HK-2 (cell line): ENCODE measurements around the gene CPLX4.
A peak's percentile ranks its signal among the peaks of the same experiment; 100 is the strongest.

Source experiments
- DNase-seq: peaks from one replicate; pipeline ENCODE4 v3.0.0-alpha.2; 2018; ENCODE audit not compliant: unreplicated experiment

The CPLX4 gene

DNA sequence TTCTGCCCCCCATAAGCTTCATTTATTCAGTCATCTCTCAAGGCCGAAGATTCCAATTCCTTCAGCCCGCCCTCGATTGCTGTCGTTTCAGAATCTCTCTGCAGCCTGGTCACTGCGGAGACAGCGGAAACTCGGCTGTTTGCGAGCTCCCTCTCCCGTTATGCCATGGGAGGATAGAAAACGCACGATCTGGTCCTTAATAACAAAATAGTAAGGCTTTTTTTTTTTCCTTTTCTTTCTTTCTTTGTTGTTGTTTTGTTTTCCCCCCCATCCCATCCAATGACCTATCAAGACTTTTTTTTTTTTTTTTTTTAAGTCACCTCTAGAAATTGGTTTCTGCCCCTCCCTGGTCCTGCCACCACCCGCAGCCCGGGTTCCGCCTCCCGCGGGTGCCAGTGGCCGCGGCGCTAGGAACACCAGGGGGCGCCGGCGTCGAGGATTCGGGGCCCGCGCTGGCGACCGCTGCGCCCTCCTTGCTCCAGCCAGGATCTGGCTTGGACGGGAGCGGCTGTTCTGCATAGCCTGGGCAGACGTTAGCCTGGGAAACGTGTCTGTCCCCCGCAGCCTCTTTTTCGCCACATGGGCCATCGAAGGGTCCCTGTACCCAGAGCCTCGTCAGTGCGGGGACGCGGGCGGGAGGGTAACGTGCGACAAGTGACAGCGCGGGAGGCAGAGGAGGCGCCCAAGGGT, 10.1 kb downstream of the CPLX4 start:
- peak; percentile 60 for DNase-seq

GRCh38 chr18:59306640-59307039, 11.8 kb downstream of the CPLX4 start:
- DNase-seq = no peak

GRCh38 chr18:59305295-59305694, 13.2 kb downstream of the CPLX4 start:
- DNase-seq = no peak

- DNase-seq = no peak
These were observed 14.7 kb downstream of the CPLX4 start for GRCh38 chr18:59303656-59304195.

DNA sequence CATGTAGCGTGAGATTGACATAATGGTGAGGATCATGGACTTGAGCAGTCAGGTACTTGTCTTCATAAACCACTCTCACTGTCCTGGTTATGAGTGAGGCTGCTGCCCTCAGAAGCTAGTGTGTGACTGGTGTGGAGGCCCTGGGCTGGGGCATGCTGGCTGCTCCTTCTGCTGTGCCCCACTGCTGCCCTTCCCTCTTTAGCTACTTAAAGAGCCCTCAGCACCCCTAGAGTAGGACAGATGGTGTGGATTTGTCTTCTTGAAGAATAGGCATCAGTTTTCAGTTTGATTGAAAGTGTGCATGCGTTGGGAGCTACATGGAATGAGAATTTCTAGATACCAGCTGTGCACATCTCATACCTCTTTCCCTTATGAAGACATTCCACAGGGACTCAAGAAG, 15.4 kb downstream of the CPLX4 start:
- no peak for DNase-seq

DNA sequence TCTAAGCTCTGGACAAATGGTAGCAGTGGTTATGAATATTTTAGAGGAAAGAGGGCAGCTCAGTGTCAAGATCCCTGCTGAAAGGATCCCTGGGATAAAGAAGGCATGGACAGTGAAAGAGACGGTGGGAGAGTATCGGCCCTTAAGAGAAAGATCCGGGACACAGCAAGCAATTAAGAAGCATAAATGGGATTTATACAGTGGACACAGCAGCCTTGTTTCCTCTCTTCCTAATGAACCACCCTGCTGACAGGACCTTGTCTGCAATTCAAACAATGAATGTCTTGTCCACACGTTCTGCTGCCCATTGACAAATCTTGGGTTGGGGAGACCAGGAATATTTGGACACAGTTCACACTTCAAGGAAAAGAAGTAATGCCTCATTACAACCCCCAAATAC, 16.5 kb downstream of the CPLX4 start:
- DNase-seq = no peak

DNA sequence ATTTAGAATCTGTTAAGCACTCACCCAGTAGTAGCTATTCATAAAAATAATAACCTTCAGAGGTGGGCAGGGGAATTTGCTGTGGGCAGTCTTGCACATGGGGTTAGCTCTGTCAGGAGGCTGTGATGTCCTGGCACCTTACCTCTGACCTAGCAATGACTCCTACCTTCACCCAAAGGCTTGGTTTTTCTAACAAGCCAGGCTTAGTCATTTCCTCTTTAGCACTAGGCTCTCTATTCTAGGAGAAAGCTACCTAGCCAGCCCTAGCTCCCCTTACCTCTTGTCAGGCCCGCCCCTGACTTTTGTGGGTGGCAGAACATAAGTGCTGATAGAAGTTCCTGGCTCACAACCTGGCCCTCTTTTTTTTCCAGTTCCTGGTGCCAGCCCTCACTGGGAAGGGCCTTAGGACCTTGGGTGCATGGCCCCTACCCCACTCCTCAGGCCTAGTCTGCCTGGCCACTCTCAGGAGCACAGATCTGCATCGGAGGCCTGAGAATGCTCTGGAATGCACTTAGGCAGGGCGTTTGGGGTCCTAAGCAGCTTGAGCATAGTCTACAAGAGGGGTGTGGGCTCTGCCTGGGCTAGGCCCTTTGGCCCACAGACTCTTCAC, 17.7 kb downstream of the CPLX4 start:
- no peak for DNase-seq

- no peak for DNase-seq
These were observed 19.6 kb downstream of the CPLX4 start for GRCh38 chr18:59298871-59299270.

DNA sequence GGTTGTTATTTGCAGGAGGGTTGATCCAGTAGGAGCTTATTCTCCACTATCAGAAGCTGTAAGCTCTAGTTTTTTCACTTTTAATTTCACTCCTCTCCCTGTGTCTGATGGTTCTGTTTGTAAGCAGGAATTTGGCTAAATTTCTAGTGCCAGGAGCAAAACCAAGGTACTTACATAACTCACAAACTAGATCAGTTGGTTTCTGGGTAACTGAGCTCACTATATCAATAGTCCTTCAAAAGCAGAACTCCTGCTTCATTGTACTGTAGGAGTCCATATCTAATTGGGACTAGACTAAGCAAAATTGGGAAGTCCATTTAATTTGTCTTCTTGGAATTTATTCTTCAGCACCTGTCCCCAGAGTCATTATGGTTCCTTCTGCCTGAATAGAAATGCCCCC, 25.1 kb downstream of the CPLX4 start:
- no peak for DNase-seq

DNA sequence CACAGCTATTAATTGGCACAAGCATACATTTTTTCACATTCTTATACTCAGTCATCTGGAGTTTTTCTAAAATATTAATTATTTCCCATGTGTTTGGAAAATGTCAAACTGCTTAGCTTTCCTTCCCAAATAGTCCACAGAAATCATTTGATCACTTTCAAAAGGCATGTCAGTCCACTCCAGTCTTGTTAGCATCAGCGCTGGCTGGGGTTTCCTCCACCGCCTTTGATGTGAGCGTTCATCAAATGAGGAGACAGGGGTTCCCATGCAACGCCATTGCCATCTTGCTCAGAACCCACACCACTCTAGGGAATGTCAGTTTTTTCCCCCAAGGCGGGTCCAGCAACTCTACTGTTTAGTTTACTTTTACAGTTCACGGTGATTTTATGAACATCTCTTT, 32.1 kb downstream of the CPLX4 start:
- no peak for DNase-seq

DNA sequence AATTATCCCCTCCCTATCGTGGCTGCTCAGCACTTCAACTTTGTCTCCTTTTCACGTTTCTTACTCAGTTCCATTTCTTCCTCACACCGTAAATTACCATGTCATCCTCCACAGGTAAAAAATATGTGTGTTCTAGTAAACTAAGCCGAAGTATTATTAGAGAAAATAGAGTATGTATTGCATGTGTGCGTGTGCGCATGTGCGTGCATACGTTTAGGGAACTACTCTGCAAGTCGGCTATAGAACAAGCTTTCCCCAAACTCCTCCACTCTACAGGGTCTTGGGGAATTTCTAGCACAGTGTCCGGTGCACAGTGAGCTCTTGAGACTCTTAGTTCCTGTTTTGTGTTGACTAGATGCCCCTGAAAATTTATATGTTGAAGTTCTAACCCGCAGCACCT, 36.1 kb downstream of the CPLX4 start:
- DNase-seq = no peak

- no peak for DNase-seq
These were observed 38.7 kb downstream of the CPLX4 start for GRCh38 chr18:59279722-59280121.

GRCh38 chr18:59279193-59279592, 39.3 kb downstream of the CPLX4 start:
- no peak for DNase-seq

- DNase-seq = no peak
These were observed 39.7 kb downstream of the CPLX4 start for GRCh38 chr18:59278793-59279192.

GRCh38 chr18:59276047-59276446, 42.4 kb downstream of the CPLX4 start:
- no peak for DNase-seq

DNA sequence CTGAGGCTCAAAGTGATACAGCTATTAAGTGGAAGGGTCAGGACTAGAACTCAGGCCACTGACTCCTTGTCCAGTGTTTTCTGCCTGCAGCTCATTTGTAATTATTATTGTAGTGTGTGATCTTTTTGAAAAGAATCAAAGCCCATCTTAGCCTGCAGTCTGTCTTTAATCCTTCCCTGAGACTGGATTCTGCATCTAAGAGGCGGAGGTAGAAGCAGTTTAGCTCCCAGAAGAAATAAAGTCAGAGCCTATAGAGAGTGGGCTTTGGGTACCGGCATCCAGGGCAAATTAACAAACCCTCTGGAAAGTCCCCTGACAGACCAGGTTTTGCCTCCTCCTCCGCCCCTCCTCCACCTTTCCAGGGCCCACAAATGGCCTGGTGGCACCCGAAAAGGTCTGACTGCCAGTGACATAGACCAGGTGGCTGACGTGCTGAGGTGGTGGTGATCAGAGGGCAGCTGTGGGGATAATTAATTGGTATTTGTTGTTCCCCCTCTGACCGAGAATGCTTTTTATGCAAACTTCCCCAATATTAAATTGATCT, 43.0 kb downstream of the CPLX4 start:
- no peak for DNase-seq

DNA sequence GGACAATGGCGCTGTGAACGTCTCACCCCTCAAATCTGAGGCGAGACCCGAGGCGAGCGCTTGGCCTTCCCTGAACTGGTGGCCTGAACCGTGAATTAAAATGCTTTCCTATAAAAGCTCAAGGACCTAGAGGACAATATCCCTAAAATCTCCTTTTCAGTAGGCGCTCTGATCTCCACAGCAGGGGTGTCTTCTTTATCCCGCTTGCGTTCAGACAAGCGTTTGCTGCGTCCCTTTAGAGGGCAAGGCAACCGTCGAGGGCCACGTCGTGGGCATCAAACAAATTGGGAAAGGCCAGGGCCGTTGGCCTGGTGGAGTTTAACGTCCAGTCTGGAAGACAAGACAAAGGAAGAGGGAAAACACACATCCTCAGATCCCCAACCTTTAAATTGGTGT, 43.9 kb downstream of the CPLX4 start:
- no peak for DNase-seq

GRCh38 chr18:59273759-59274532, 44.5 kb downstream of the CPLX4 start:
- DNase-seq = no peak

- no peak for DNase-seq
These were observed 45.3 kb downstream of the CPLX4 start, which contains the start of gene RAX for GRCh38 chr18:59272891-59273758. Gene RAX (minus strand): TSS chr18:59273454. CDS start chr18:59273206, 248 bp downstream.

- no peak for DNase-seq
These were observed 46.1 kb downstream of the CPLX4 start for GRCh38 chr18:59272221-59272888.
